Measurements from ENCODE around the gene GNAI2.
"Not testable (repeated sequence)": the region's sequence is repeated elsewhere in the genome, so short reads cannot be mapped to it uniquely, and the experiment has no call there.

Gene GNAI2

DNA sequence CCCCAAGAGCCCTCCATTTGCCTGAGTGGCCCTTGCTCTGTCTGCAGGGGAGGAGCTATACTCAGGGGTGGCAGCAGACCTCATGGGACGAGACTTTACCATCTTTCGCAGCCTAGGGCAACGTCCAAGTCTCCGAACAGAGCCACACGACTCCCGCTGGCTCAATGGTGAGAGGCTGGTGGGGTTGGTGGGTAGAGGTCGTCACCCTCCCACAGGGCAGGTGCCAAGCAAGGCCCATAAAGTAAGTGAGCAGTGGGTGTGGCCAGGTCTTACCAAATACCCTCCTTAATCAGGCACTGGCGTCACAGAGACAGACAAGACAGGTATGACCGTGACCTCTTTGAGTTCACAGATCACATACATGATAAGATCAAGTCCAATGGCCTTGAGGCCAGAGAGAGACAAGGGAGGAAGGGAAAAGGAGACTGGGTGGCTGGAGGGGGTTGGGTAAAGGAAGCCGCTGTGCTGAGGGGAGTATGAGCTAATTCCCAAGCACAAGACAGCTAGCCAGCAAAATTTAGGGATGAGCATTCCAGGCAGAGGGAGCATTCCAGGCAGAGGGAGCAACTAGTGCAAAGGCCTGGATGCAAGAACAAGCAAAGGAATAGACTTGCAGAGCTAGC lies 35.4 kb downstream of the GNAI2 start:
- POLR2A ChIA-PET (ENCODE audit: low non-redundant PET), result no interaction called here
- CTCF ChIA-PET, result interaction anchor here (0.7 to 1.9 kb wide), 2 partner anchors 28 to 45 kb away, joined by 5 to 9 read pairs; no protein-coding TSS in a partner anchor
- TF ChIP-seq, protein P1, sequence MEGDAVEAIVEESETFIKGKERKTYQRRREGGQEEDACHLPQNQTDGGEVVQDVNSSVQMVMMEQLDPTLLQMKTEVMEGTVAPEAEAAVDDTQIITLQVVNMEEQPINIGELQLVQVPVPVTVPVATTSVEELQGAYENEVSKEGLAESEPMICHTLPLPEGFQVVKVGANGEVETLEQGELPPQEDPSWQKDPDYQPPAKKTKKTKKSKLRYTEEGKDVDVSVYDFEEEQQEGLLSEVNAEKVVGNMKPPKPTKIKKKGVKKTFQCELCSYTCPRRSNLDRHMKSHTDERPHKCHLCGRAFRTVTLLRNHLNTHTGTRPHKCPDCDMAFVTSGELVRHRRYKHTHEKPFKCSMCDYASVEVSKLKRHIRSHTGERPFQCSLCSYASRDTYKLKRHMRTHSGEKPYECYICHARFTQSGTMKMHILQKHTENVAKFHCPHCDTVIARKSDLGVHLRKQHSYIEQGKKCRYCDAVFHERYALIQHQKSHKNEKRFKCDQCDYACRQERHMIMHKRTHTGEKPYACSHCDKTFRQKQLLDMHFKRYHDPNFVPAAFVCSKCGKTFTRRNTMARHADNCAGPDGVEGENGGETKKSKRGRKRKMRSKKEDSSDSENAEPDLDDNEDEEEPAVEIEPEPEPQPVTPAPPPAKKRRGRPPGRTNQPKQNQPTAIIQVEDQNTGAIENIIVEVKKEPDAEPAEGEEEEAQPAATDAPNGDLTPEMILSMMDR (conservative IDR thresholded peaks at IDR 0.05; ENCODE audit: low read depth), result no peak
- H3K27ac ChIP-seq, result peak overlapping the region; percentile 100
- no peak for DNase-seq (ENCODE audit: low spot score)

DNA sequence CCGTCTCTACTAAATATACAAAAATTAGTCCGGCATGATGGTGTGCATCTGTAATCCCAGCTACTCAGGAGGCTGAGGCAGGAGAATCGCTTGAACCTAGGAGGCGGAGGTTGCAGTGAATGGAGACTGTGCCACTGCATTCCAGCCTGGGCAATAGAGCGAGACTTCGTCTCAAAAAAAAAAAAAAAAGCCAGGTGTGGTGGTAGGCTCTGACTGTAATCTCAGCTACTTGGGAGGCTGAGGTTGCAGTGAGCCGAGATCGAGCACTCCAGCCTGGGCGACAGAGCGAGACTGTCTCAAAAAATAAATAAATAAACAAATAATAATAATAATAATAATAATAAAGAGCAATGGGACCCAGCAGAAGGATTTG lies 36.5 kb downstream of the GNAI2 start:
- CTCF ChIA-PET, result interaction anchor here (0.7 to 1.9 kb wide), 2 partner anchors 46 to 415 kb away, joined by 4 to 9 read pairs; no protein-coding TSS in a partner anchor
- POLR2A ChIA-PET (ENCODE audit: low non-redundant PET); DNase-seq (ENCODE audit: low spot score): not testable (repeated sequence)
- H3K27ac ChIP-seq, result peak overlapping the region; percentile 100

DNA sequence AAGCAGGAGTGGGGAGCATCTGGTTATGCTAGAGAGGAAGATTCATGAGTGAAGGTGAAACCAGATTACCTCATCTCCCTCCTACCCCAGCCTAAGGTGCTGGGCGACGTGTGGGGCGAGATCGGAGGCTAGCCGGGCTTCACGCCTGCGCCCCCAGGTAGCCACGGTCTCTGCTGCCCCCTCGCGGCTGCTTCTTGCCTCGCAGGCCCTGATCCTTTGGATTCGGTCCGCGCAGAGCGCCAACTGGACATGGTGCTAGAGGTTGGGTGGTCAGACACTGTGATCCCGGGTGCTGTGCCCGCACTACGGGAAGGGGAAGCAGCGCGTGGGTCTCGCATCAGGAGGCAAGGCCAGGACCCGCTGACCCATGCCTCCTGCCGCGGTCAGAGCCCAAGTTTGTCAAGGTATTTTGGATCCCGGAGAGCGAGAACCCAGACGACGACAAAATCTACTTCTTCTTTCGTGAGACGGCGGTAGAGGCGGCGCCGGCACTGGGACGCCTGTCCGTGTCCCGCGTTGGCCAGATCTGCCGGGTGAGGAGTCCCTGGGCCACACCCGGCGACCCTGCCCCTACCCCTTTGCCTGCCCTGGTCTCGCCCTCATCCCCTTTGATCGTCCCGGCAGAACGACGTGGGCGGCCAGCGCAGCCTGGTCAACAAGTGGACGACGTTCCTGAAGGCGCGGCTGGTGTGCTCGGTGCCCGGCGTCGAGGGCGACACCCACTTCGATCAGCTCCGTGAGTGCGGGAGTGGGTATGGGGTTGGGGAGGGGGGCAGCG lies 37.1 kb downstream of the GNAI2 start:
- DNase-seq (ENCODE audit: low spot score), result peak; percentile 82
- ChIA-PET CTCF (interaction anchor here (0.7 kb wide), 1 partner anchor 416 kb away, joined by 4 read pairs; no protein-coding TSS in a partner anchor), POLR2A (ENCODE audit: low non-redundant PET) (no interaction called here)
- peak overlapping the region; percentile 44 for H3K27ac ChIP-seq
- TF ChIP-seq, protein P1 (conservative IDR thresholded peaks at IDR 0.05; ENCODE audit: low read depth), result peak; percentile 87

DNA sequence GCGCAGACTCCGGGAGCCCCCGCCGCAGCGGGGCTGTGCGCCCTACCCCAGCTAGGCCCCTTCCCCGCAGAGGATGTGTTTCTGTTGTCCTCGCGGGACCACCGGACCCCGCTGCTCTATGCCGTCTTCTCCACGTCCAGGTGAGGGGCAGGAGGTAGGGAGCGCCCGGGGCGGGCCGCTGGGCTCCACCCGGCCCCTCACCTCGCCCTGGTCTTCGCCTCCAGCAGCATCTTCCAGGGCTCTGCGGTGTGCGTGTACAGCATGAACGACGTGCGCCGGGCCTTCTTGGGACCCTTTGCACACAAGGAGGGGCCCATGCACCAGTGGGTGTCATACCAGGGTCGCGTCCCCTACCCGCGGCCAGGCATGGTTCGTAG lies 37.7 kb downstream of the GNAI2 start:
- DNase-seq (ENCODE audit: low spot score), result no peak
- TF ChIP-seq, protein P1 (conservative IDR thresholded peaks at IDR 0.05; ENCODE audit: low read depth), result no peak
- CTCF ChIA-PET, result no interaction called here
- no peak overlapping the region; the same call in 1 of the 2 replicates for H3K27ac ChIP-seq
- POLR2A ChIA-PET (ENCODE audit: low non-redundant PET), result no interaction called here

DNA sequence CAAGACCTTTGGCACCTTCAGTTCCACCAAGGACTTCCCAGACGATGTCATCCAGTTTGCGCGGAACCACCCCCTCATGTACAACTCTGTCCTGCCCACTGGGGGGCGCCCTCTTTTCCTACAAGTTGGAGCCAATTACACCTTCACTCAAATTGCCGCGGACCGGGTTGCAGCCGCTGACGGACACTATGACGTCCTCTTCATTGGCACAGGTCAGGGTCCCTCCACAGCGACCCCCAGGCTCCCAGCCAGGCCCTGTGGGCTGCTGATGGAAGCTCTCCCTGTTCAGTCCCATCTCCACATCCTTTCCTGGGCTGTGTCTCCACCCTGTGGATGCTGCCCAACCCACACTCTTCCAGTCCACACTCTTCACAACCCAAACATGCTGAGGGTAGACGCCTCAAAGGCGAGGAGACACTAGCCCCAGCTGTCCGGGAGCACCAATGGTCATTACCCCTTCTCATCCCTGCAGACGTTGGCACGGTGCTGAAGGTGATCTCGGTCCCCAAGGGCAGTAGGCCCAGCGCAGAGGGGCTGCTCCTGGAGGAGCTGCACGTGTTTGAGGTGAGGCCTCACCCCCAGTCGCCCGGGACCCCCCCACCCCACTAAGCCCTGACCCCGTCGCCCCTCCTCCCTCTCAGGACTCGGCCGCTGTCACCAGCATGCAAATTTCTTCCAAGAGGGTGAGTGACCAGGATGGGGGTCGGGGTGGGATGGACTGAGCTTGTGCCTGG lies 38.5 kb downstream of the GNAI2 start:
- POLR2A ChIA-PET (ENCODE audit: low non-redundant PET), result no interaction called here
- TF ChIP-seq, protein P1 (conservative IDR thresholded peaks at IDR 0.05; ENCODE audit: low read depth), result peak; percentile 69

DNA sequence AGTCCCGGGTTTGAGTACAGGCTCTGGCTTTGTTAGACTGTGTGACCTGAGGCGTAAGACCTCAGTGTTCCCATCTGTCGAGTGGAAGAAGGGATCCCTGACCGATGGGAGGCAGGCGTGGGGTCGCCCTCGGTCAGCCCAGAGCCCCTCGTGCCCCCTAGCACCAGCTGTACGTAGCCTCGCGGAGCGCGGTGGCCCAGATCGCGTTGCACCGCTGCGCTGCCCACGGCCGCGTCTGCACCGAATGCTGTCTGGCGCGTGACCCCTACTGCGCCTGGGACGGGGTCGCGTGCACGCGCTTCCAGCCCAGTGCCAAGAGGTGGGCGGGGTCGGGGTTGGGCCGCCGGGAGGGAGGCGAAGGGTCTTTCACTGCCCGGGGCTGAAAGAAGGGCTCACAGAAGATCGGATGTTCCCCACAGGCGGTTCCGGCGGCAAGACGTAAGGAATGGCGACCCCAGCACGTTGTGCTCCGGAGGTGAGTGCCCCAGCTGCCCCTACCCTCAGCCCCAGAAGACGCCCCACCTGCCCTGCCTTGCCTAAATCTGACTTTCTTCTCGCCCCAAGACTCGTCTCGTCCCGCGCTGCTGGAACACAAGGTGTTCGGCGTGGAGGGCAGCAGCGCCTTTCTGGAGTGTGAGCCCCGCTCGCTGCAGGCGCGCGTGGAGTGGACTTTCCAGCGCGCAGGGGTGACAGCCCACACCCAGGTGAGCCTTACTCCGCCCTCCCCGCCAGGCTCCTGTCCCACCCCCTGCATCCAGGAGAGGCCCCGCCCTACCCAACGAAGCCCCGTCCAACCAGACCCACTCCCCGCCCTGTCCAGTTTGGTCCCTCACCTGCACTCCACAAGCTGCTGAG lies 39.4 kb downstream of the GNAI2 start:
- ChIA-PET POLR2A (ENCODE audit: low non-redundant PET) (no interaction called here), CTCF (interaction anchor here (0.8 to 0.9 kb wide), 2 partner anchors 11 to 49 kb away, joined by 3 to 5 read pairs; no protein-coding TSS in a partner anchor)
- TF ChIP-seq, protein P1 (conservative IDR thresholded peaks at IDR 0.05; ENCODE audit: low read depth), result no peak
- no peak overlapping the region for H3K27ac ChIP-seq
- no peak for DNase-seq (ENCODE audit: low spot score)

More for the DNA sequence above, 38.5 kb downstream of the GNAI2 start:
- peak overlapping the region; percentile 1; the same call in 1 of the 2 replicates for H3K27ac ChIP-seq
- DNase-seq (ENCODE audit: low spot score), result no peak
- CTCF ChIA-PET, result interaction anchor here (0.7 to 0.9 kb wide), 3 partner anchors 10 to 218 kb away, joined by 3 to 5 read pairs (median 4); no protein-coding TSS in a partner anchor

Data from RWPE1 (cell line).